Activated CD4-positive, alpha-beta memory T cell treated with anti-CD3 and anti-CD28 coated beads, Interleukin-2, amount 10 ng/mL, durations not matched to agents 7 days and 5 days (primary cell): ENCODE measurements around the gene HES3. TPM values are rescaled to one million over a fixed set of nuclear protein-coding genes. Genes with fewer than 3 reads are reported as not detected.

Source experiments
- CTCF ChIA-PET: fragments of 350-600 bp; sonication (Branson Sonifier 250); formaldehyde crosslinking; loops from one replicate; lab custom pipeline; 2021; ENCODE audit warnings: antibody characterized with exemption, inconsistent platforms; lab: Charles Lee
- POLR2A ChIA-PET: fragments of 350-600 bp; sonication (Branson Sonifier 250); formaldehyde crosslinking; loops from one replicate; lab custom pipeline; 2021; ENCODE audit warnings: antibody characterized with exemption; lab: Charles Lee
- DNase-seq: peaks from one replicate; pipeline ENCODE4 v3.0.0-alpha.2; 2020
- H3K27ac Mint-ChIP-seq: one replicate; pipeline ENCODE4 v1.8.0; 2021; ENCODE audit warnings: mild to moderate bottlenecking, mixed read lengths
- H3K27me3 Mint-ChIP-seq: one replicate; pipeline ENCODE4 v1.8.0; 2021; ENCODE audit warnings: mixed read lengths
- H3K36me3 Mint-ChIP-seq: one replicate; pipeline ENCODE4 v1.8.0; 2021; ENCODE audit warnings: low read depth, mixed read lengths
- H3K4me1 Mint-ChIP-seq: one replicate; pipeline ENCODE4 v1.8.0; 2021; ENCODE audit warnings: mixed read lengths
- H3K4me3 Mint-ChIP-seq: one replicate; pipeline ENCODE4 v1.8.0; 2021; ENCODE audit warnings: mild to moderate bottlenecking, mixed read lengths
- H3K9me3 Mint-ChIP-seq: one replicate; pipeline ENCODE4 v1.8.0; 2021; ENCODE audit warnings: mixed read lengths
- total RNA-seq, 2 experiments: library from RNA; stranded (reverse); gene quantifications; one replicate each; pipeline ENCODE4 v1.2.3, GENCODE V29; 2021

HES3 gene
- total RNA-seq, 2 experiments from 2014 or later = not detected

- ChIA-PET POLR2A (no interaction called here), CTCF (no interaction called here)
- H3K9me3 Mint-ChIP-seq = no peaks in the 10 kb centered on the region
- H3K36me3 Mint-ChIP-seq = no peaks in the 10 kb centered on the region
- H3K4me1 Mint-ChIP-seq = peaks cover 18% of the 10 kb centered on the region
- no peak overlapping the region for H3K4me3 Mint-ChIP-seq
- no peaks in the 10 kb centered on the region for H3K27me3 Mint-ChIP-seq
- no peak overlapping the region for H3K27ac Mint-ChIP-seq
- DNase-seq = no peak
These were observed 27.6 kb downstream of the HES3 start for GRCh38 chr1:6271554-6271953.

- Mint-ChIP-seq H3K27ac (no peak overlapping the region), H3K4me3 (no peak overlapping the region), H3K36me3 (no peaks in the 10 kb centered on the region), H3K9me3 (no peaks in the 10 kb centered on the region), H3K27me3 (no peaks in the 10 kb centered on the region), H3K4me1 (peaks cover 14% of the 10 kb centered on the region)
- no peak for DNase-seq
- ChIA-PET POLR2A (no interaction called here), CTCF (no interaction called here)
These were observed 28.5 kb downstream of the HES3 start for GRCh38 chr1:6272452-6272851.

GRCh38 chr1:6272868-6273267, 28.9 kb downstream of the HES3 start:
- no peak overlapping the region for H3K27ac Mint-ChIP-seq
- no peak for DNase-seq
- ChIA-PET POLR2A (no interaction called here), CTCF (interaction anchor here (0.6 kb wide), 1 partner anchor 122 kb away, joined by 4 read pairs; no protein-coding TSS in a partner anchor)
- H3K9me3 Mint-ChIP-seq = no peaks in the 10 kb centered on the region
- H3K4me3 Mint-ChIP-seq = no peak overlapping the region
- H3K36me3 Mint-ChIP-seq = no peaks in the 10 kb centered on the region
- no peaks in the 10 kb centered on the region for H3K27me3 Mint-ChIP-seq
- peaks cover 9% of the 10 kb centered on the region for H3K4me1 Mint-ChIP-seq

- no peak overlapping the region for H3K27ac Mint-ChIP-seq
- H3K4me3 Mint-ChIP-seq = no peak overlapping the region
- ChIA-PET POLR2A (no interaction called here), CTCF (interaction anchor here (0.6 kb wide), 1 partner anchor 121 kb away, joined by 4 read pairs; no protein-coding TSS in a partner anchor)
- no peaks in the 10 kb centered on the region for H3K9me3 Mint-ChIP-seq
- H3K36me3 Mint-ChIP-seq = no peaks in the 10 kb centered on the region
- H3K27me3 Mint-ChIP-seq = no peaks in the 10 kb centered on the region
- H3K4me1 Mint-ChIP-seq = peaks cover 4% of the 10 kb centered on the region
- DNase-seq = no peak
These were observed 29.5 kb downstream of the HES3 start for GRCh38 chr1:6273380-6273891.

- no peak for DNase-seq
- Mint-ChIP-seq H3K4me3 (no peak overlapping the region), H3K27ac (no peak overlapping the region), H3K27me3 (no peaks in the 10 kb centered on the region), H3K36me3 (no peaks in the 10 kb centered on the region), H3K4me1 (no peaks in the 10 kb centered on the region), H3K9me3 (no peaks in the 10 kb centered on the region)
- CTCF ChIA-PET = no interaction called here
- POLR2A ChIA-PET = no interaction called here
These were observed 30.1 kb downstream of the HES3 start for GRCh38 chr1:6274102-6274501.

- ChIA-PET POLR2A (no interaction called here), CTCF (no interaction called here)
- DNase-seq = no peak
- no peaks in the 10 kb centered on the region for H3K9me3 Mint-ChIP-seq
- H3K4me1 Mint-ChIP-seq = no peaks in the 10 kb centered on the region
- H3K36me3 Mint-ChIP-seq = no peaks in the 10 kb centered on the region
- H3K4me3 Mint-ChIP-seq = no peak overlapping the region
- no peak overlapping the region for H3K27ac Mint-ChIP-seq
- H3K27me3 Mint-ChIP-seq = no peaks in the 10 kb centered on the region
These were observed 30.7 kb downstream of the HES3 start for GRCh38 chr1:6274622-6275139.

GRCh38 chr1:6275826-6276782, 32.1 kb downstream of the HES3 start:
- CTCF ChIA-PET = no interaction called here
- H3K4me1 Mint-ChIP-seq = no peaks in the 10 kb centered on the region

GRCh38 chr1:6276811-6277555, 33.0 kb downstream of the HES3 start:
- Mint-ChIP-seq H3K4me1 (no peaks in the 10 kb centered on the region), H3K4me3 (no peak overlapping the region), H3K27ac (no peak overlapping the region), H3K36me3 (no peaks in the 10 kb centered on the region), H3K9me3 (no peaks in the 10 kb centered on the region), H3K27me3 (no peaks in the 10 kb centered on the region)
- CTCF ChIA-PET = no interaction called here
- no peak for DNase-seq
- POLR2A ChIA-PET = interaction anchor here (0.5 kb wide), 1 partner anchor 109 kb away, joined by 3 read pairs; no protein-coding TSS in a partner anchor

More at GRCh38 chr1:6275826-6276782, 32.1 kb downstream of the HES3 start:
- H3K27ac Mint-ChIP-seq = no peak overlapping the region
- no peaks in the 10 kb centered on the region for H3K27me3 Mint-ChIP-seq
- DNase-seq = no peak
- POLR2A ChIA-PET = no interaction called here
- no peak overlapping the region for H3K4me3 Mint-ChIP-seq
- H3K9me3 Mint-ChIP-seq = no peaks in the 10 kb centered on the region
- H3K36me3 Mint-ChIP-seq = no peaks in the 10 kb centered on the region

- POLR2A ChIA-PET = no interaction called here
- CTCF ChIA-PET = no interaction called here
- H3K4me3 Mint-ChIP-seq = no peak overlapping the region
- H3K36me3 Mint-ChIP-seq = no peaks in the 10 kb centered on the region
- no peak for DNase-seq
- H3K27ac Mint-ChIP-seq = no peak overlapping the region
- no peaks in the 10 kb centered on the region for H3K27me3 Mint-ChIP-seq
- no peaks in the 10 kb centered on the region for H3K9me3 Mint-ChIP-seq
- no peaks in the 10 kb centered on the region for H3K4me1 Mint-ChIP-seq
These were observed 34.3 kb downstream of the HES3 start for GRCh38 chr1:6278263-6278662.

GRCh38 chr1:6279066-6279465, 35.1 kb downstream of the HES3 start:
- Mint-ChIP-seq H3K4me3 (no peak overlapping the region), H3K4me1 (no peaks in the 10 kb centered on the region), H3K27me3 (no peaks in the 10 kb centered on the region), H3K27ac (no peak overlapping the region), H3K36me3 (no peaks in the 10 kb centered on the region), H3K9me3 (no peaks in the 10 kb centered on the region)
- DNase-seq = no peak
- CTCF ChIA-PET = no interaction called here
- POLR2A ChIA-PET = no interaction called here

GRCh38 chr1:6279613-6280383, 35.8 kb downstream of the HES3 start:
- no peaks in the 10 kb centered on the region for H3K4me1 Mint-ChIP-seq
- no peak for DNase-seq
- no peak overlapping the region for H3K27ac Mint-ChIP-seq
- ChIA-PET POLR2A (no interaction called here), CTCF (interaction anchor here (0.6 kb wide), 1 partner anchor 69 kb away, joined by 3 read pairs; no protein-coding TSS in a partner anchor)
- no peaks in the 10 kb centered on the region for H3K9me3 Mint-ChIP-seq
- H3K4me3 Mint-ChIP-seq = no peak overlapping the region
- no peaks in the 10 kb centered on the region for H3K27me3 Mint-ChIP-seq
- no peaks in the 10 kb centered on the region for H3K36me3 Mint-ChIP-seq

GRCh38 chr1:6280761-6281451, 36.9 kb downstream of the HES3 start:
- Mint-ChIP-seq H3K36me3 (no peaks in the 10 kb centered on the region), H3K4me3 (no peak overlapping the region)
- CTCF ChIA-PET = no interaction called here

More at GRCh38 chr1:6280761-6281451, 36.9 kb downstream of the HES3 start:
- Mint-ChIP-seq H3K4me1 (no peaks in the 10 kb centered on the region), H3K27me3 (no peaks in the 10 kb centered on the region), H3K9me3 (no peaks in the 10 kb centered on the region), H3K27ac (no peak overlapping the region)
- no peak for DNase-seq
- POLR2A ChIA-PET = no interaction called here
